DOHH2 (cell line): ENCODE measurements around the gene SOWAHC.

Experiments
- H3F3A ChIP-seq: fragments of 200-600 bp; sonication (generic), shearing (Covaris generic); 2 replicates; pipeline ENCODE4 v1.6.0; 2016; ENCODE audit warnings: antibody characterized with exemption, mild to moderate bottlenecking; ENCODE audit not compliant: control insufficient read depth, insufficient read depth
- H3K27ac ChIP-seq: fragments of 200-600 bp; sonication (generic); 2 replicates; pipeline ENCODE4 v1.5.1; 2014; ENCODE audit warnings: low read depth, mild to moderate bottlenecking, low read length, moderate library complexity
- H3K27me3 ChIP-seq: fragments of 200-600 bp; sonication (generic); 2 replicates; pipeline ENCODE4 v1.6.1; 2014; ENCODE audit warnings: mild to moderate bottlenecking, low read length, mixed read lengths; ENCODE audit not compliant: control insufficient read depth
- H3K36me3 ChIP-seq: fragments of 200-600 bp; sonication (generic); 2 replicates; pipeline ENCODE4 v1.6.1; 2014; ENCODE audit warnings: mild to moderate bottlenecking, low read length, moderate library complexity, mixed read lengths; ENCODE audit not compliant: control insufficient read depth
- H3K4me1 ChIP-seq: fragments of 200-600 bp; sonication (generic); 2 replicates; pipeline ENCODE4 v1.6.1; 2014; ENCODE audit warnings: mild to moderate bottlenecking, low read length, mixed read lengths; ENCODE audit not compliant: control insufficient read depth
- H3K4me2 ChIP-seq: fragments of 200-600 bp; sonication (generic); 2 replicates; pipeline ENCODE4 v1.6.0; 2014; ENCODE audit warnings: mild to moderate bottlenecking, low read length, moderate library complexity
- H3K4me3 ChIP-seq: fragments of 200-600 bp; sonication (generic); 2 replicates; pipeline ENCODE4 v1.5.1; 2014; ENCODE audit warnings: mild to moderate bottlenecking, low read length, mixed read lengths
- H3K79me2 ChIP-seq: fragments of 200-600 bp; sonication (generic); 2 replicates; pipeline ENCODE4 v1.6.1; 2014; ENCODE audit warnings: mild to moderate bottlenecking, low read length, mixed read lengths; ENCODE audit not compliant: control insufficient read depth
- H3K9me2 ChIP-seq: fragments of 200-600 bp; sonication (generic); replicated peaks from 2 replicates; pipeline ENCODE4 v1.6.1; 2014; ENCODE audit warnings: mild to moderate bottlenecking, low read length, mixed read lengths; ENCODE audit not compliant: control insufficient read depth
- H3K9me3 ChIP-seq: fragments of 200-600 bp; sonication (generic); 2 replicates; pipeline ENCODE4 v1.6.1; 2014; ENCODE audit warnings: antibody characterized with exemption, low read length, mixed read lengths; ENCODE audit not compliant: control insufficient read depth, insufficient read depth
- H4K20me1 ChIP-seq: fragments of 200-600 bp; sonication (generic); 2 replicates; pipeline ENCODE4 v1.6.0; 2014; ENCODE audit warnings: low read depth, mild to moderate bottlenecking, antibody characterized with exemption, low read length, moderate library complexity; ENCODE audit not compliant: control insufficient read depth, insufficient read depth
- EZH2phosphoT487 ChIP-seq: fragments of 200-600 bp; sonication (generic); IDR thresholded peaks from 2 replicates; pipeline ENCODE4 v1.6.1; 2017; ENCODE audit warnings: borderline replicate concordance, mild to moderate bottlenecking, antibody characterized with exemption, low read length, moderate library complexity, mixed read lengths
- TF ChIP-seq, protein P1 (sequence below): fragments of 200-600 bp; sonication (generic); IDR thresholded peaks from one replicate; pipeline ENCODE4 v1.5.1; 2014; ENCODE audit warnings: antibody characterized with exemption, mild to moderate bottlenecking, low read depth, low read length; ENCODE audit not compliant: poor library complexity, severe bottlenecking

The SOWAHC gene

DNA sequence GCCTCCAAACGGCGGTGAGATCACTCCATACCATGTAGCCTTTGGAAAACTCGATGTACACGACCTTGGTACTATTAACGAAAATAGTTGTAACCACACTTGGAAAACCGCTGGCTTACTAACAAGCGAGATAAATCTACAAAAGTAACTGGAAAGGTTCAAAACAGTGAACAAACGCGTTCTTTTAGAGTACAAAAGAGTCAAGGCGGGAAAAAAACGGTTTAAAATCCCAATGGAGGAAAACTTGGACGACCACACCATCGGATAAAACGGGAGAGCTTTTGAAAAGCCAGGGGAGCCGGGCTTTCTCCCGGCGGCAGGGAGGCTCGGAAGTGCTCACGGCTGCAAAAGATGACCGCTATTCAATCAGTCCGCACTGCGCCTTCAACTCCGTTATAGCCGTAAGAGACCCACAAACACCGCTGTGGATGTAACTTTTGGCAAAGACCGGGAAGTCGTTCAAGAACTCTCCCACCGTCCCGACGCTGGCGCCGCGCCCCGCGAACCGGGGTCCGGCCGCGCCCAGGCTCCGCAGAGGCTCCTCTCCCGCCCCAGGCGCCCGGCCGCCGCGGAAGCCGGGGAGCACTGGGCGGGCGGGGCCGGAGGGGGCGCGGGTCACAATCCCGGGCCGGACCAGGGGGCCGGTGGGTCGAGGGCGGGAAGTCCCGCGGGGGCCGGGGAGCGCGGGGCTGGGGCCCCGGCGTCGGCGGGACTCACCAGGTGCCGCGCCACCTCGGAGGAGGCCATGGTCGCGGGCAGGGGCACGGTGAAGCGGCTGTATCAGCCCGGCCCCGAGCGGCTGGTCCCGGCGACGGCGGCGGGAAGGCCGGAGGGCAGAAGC is 863 bp upstream of the SOWAHC start:
- no peaks in the 10 kb centered on the region for H3K4me1 ChIP-seq

DNA sequence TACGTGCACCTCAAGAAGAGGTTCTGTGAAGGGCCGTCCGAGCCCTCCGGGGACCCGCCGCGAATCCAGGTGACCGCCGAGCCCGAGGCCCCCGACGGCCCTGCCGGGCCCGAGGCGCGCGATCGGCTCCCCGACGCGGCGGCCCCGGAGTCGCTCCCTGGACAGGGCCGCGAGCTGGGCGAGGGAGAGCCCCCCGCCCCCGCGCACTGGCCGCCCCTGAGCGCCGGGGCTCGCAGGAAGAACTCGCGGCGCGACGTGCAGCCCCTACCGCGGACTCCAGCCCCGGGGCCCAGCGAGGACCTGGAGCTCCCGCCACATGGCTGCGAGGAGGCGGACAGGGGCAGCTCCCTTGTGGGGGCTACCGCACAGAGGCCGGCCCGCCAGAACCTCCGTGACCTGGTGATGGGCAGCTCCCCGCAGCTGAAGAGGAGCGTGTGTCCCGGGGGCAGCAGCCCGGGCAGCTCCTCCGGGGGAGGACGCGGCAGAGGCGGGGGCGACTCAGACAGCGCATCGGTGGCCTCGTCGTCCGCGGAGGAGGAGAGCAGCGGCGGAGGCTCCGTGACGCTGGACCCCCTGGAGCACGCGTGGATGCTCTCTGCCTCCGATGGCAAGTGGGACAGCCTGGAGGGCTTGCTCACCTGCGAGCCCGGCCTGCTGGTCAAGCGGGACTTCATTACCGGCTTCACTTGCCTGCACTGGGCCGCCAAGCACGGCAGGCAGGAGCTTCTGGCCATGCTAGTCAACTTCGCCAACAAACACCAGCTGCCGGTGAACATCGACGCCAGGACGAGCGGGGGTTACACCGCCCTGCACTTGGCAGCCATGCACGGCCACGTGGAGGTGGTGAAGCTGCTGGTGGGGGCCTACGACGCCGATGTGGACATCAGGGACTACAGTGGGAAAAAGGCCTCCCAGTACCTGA is 812 bp downstream of the SOWAHC start:
- Histone ChIP-seq H3K79me2 (no peaks in the 10 kb centered on the region), H3K9me2 (no peaks in the 10 kb centered on the region), H3K27me3 (no peaks in the 10 kb centered on the region), H3K4me3 (no peak overlapping the region), H3K9me3 (peaks cover 3% of the 10 kb centered on the region; the same call in 1 of the 2 replicates), H3K4me2 (no peak overlapping the region), H3K4me1 (no peaks in the 10 kb centered on the region), H3K27ac (no peak overlapping the region), H4K20me1 (no peaks in the 10 kb centered on the region), H3F3A (no peaks in the 10 kb centered on the region), H3K36me3 (no peaks in the 10 kb centered on the region)
- TF ChIP-seq, protein P1, sequence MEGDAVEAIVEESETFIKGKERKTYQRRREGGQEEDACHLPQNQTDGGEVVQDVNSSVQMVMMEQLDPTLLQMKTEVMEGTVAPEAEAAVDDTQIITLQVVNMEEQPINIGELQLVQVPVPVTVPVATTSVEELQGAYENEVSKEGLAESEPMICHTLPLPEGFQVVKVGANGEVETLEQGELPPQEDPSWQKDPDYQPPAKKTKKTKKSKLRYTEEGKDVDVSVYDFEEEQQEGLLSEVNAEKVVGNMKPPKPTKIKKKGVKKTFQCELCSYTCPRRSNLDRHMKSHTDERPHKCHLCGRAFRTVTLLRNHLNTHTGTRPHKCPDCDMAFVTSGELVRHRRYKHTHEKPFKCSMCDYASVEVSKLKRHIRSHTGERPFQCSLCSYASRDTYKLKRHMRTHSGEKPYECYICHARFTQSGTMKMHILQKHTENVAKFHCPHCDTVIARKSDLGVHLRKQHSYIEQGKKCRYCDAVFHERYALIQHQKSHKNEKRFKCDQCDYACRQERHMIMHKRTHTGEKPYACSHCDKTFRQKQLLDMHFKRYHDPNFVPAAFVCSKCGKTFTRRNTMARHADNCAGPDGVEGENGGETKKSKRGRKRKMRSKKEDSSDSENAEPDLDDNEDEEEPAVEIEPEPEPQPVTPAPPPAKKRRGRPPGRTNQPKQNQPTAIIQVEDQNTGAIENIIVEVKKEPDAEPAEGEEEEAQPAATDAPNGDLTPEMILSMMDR = no peak

More for the DNA sequence above, 863 bp upstream of the SOWAHC start:
- Histone ChIP-seq H3K4me2 (no peak overlapping the region), H3F3A (no peaks in the 10 kb centered on the region), H4K20me1 (no peaks in the 10 kb centered on the region), H3K79me2 (no peaks in the 10 kb centered on the region), H3K4me3 (no peak overlapping the region), H3K36me3 (no peaks in the 10 kb centered on the region), H3K27ac (no peak overlapping the region), H3K27me3 (no peaks in the 10 kb centered on the region), H3K9me3 (peaks cover 3% of the 10 kb centered on the region; the same call in 1 of the 2 replicates), H3K9me2 (no peaks in the 10 kb centered on the region)
- TF ChIP-seq EZH2phosphoT487 = no peak
- TF ChIP-seq, protein P1 = no peak

DNA sequence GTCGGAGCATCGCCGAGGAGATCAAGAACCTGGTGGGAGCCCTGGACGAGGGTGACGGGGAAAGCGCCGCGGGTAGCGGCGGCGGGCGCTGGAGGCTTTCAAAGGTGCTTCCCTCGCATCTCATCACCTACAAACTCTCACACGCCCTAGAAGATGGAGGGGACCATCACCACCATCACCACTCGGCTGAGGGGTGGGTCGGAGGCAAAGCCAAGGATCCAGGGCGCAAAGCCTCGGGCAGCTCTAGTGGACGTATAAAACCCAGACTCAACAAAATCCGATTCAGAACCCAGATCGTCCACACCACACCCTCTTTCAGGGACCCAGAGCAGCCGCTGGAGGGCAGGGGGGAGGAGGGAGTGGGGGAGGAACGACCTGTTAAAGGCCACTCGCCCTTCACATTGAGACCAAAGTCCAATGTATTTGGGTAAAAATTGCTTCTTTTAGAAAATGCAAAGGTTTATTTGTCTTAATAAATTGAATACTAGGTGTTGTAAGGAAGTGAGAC is 1.5 kb downstream of the SOWAHC start:
- no peaks in the 10 kb centered on the region for H3K27me3 ChIP-seq
- no peaks in the 10 kb centered on the region for H3K79me2 ChIP-seq
- H4K20me1 ChIP-seq = no peaks in the 10 kb centered on the region
- H3K4me2 ChIP-seq = no peak overlapping the region
- H3K36me3 ChIP-seq = no peaks in the 10 kb centered on the region
- no peak overlapping the region for H3K27ac ChIP-seq
- no peaks in the 10 kb centered on the region for H3K4me1 ChIP-seq
- H3K9me3 ChIP-seq = peaks cover 3% of the 10 kb centered on the region; the same call in 1 of the 2 replicates
- TF ChIP-seq, protein P1 = no peak
- TF ChIP-seq EZH2phosphoT487 = no peak
- no peak overlapping the region for H3K4me3 ChIP-seq
- no peaks in the 10 kb centered on the region for H3F3A ChIP-seq
- H3K9me2 ChIP-seq = no peaks in the 10 kb centered on the region
